ENCODE data around the gene IFT25. TPM values are rescaled to one million over a fixed set of nuclear protein-coding genes. Genes with fewer than 3 reads are reported as not detected.

Gene IFT25
- total RNA-seq, 1 donor from 2014 or later: 20.4 TPM

DNA sequence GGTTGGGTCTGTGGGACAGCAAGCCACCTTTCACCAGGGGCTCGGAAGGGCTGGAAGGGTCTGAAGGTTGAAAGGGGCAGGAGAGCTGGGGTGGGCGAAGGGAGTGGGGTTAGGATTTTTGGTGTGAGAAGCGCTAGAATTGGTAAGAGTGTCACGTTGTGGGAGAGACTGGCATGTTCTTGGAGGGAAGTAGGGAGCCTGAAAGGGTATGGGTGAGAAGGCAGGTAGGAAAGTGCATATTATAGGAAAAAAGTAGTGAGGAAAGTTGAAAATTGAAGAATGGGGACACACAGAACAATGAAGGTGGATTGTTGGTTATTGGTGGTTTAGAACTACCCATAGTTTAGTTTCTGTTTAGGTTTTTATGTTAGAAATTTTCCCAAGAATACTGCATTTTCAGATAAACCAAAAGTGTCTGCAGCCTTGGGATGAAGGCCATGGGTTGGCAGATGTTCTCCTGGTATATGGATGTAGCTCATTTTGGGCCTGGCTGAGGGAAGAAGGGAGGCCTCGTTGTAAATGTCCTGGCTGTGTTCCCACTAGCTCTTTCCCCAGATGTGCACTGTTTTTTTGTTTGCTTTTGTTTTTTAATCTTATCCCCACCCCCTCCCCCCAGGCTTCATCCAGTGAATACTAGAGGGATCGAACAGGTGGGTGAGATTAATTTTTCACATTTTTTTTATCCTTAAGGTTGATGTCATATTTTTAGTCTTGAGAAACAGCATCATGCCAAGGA, 1.8 kb upstream of the IFT25 start:
- Mint-ChIP-seq H3K4me3 (ENCODE audit: unreplicated experiment) (peak overlapping the region; percentile 93), H3K27me3 (ENCODE audit: low read depth) (no peaks in the 10 kb centered on the region), H3K36me3 (ENCODE audit: low read depth) (no peaks in the 10 kb centered on the region), H3K9me3 (ENCODE audit: low read depth) (no peaks in the 10 kb centered on the region), H3K4me1 (ENCODE audit: low read depth) (peaks cover 59% of the 10 kb centered on the region), H3K27ac (ENCODE audit: unreplicated experiment) (peak overlapping the region; percentile 85)
- DNase-seq (ENCODE audit: low spot score): no peak
- TF ChIP-seq, protein P1, sequence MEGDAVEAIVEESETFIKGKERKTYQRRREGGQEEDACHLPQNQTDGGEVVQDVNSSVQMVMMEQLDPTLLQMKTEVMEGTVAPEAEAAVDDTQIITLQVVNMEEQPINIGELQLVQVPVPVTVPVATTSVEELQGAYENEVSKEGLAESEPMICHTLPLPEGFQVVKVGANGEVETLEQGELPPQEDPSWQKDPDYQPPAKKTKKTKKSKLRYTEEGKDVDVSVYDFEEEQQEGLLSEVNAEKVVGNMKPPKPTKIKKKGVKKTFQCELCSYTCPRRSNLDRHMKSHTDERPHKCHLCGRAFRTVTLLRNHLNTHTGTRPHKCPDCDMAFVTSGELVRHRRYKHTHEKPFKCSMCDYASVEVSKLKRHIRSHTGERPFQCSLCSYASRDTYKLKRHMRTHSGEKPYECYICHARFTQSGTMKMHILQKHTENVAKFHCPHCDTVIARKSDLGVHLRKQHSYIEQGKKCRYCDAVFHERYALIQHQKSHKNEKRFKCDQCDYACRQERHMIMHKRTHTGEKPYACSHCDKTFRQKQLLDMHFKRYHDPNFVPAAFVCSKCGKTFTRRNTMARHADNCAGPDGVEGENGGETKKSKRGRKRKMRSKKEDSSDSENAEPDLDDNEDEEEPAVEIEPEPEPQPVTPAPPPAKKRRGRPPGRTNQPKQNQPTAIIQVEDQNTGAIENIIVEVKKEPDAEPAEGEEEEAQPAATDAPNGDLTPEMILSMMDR (IDR thresholded peaks at IDR 0.05): no peak

DNA sequence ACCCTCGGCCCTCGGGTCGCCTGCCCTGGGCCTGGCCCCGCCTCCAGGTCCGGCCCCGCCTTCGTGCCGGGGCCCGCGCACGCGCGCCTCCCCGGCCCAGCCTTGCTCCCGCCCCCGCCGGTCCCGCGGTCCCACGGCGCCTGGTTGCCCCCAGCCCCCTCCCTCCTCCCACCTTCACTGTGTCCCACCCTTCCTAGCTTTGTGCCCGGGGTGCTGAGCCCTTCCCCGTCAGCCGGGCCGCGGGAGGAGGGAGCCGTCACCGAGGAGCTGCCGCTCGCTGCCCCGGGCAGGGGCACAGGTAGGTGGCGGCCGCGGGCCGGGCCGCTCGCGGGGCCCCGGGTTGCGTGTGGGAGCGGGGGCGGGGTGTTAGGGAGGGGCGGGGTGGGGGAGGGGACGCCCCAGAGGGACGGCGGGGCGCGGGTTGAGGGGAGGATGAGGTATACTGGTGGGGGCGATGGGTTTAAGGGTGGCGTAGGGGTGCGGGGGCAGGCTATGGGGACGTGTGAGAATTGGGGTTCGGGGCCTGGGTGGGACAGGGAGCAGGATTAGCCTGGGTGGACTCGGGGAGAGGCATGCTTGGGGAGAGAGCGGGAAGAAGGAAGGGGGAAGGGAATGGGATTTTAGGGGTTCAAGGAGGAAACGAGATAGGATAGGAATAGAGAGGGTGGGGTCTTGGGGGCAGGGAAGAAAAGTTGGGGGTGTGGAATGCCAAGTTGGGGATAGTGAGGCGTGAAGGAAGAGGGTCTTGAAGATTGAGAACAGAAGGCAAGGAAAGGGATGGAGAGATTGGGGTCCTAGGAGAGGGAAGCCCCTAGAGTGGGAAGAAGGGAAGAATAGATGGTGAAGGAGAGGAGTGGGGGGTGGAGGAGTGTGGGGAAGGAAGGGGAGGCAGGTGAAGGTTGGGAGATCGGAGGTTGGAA, 1.0 kb upstream of the IFT25 start, which contains the start of gene LRRC42:
Gene LRRC42, plus strand, starts transcription at position 99 of the 920 bp plus-strand sequence. CDS start 5,650 bp downstream, outside the sequence.
- DNase-seq (ENCODE audit: low spot score): no peak
- H3K9me3 Mint-ChIP-seq (ENCODE audit: low read depth): no peaks in the 10 kb centered on the region
- TF ChIP-seq, protein P1 (IDR thresholded peaks at IDR 0.05): peak; percentile 63
- H3K4me1 Mint-ChIP-seq (ENCODE audit: low read depth): peaks cover 59% of the 10 kb centered on the region
- peak within 1 kb of the TSS; percentile 95 for H3K27ac Mint-ChIP-seq (ENCODE audit: unreplicated experiment)
- H3K4me3 Mint-ChIP-seq (ENCODE audit: unreplicated experiment): peak within 1 kb of the TSS; percentile 93
- H3K36me3 Mint-ChIP-seq (ENCODE audit: low read depth): no peaks in the 10 kb centered on the region
- H3K27me3 Mint-ChIP-seq (ENCODE audit: low read depth): no peaks in the 10 kb centered on the region

DNA sequence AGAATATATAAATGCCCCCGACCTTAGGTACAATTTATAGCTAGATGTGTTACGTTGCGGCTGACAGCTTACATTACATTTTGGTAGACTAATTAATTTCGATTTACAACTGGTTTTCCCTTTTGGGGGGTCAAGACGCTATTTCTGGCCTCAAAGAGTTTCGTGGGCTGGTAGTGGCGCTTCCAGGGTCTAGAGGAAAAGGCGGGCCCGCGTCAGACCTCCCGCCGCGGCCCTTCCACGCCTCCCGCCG, 391 bp downstream of the IFT25 start:
- TF ChIP-seq, protein P1 (IDR thresholded peaks at IDR 0.05): no peak
- Mint-ChIP-seq H3K4me1 (ENCODE audit: low read depth) (peaks cover 61% of the 10 kb centered on the region), H3K27me3 (ENCODE audit: low read depth) (no peaks in the 10 kb centered on the region), H3K36me3 (ENCODE audit: low read depth) (no peaks in the 10 kb centered on the region), H3K9me3 (ENCODE audit: low read depth) (no peaks in the 10 kb centered on the region), H3K4me3 (ENCODE audit: unreplicated experiment) (peak overlapping the region; percentile 93), H3K27ac (ENCODE audit: unreplicated experiment) (peak overlapping the region; percentile 95)
- no peak for DNase-seq (ENCODE audit: low spot score)

DNA sequence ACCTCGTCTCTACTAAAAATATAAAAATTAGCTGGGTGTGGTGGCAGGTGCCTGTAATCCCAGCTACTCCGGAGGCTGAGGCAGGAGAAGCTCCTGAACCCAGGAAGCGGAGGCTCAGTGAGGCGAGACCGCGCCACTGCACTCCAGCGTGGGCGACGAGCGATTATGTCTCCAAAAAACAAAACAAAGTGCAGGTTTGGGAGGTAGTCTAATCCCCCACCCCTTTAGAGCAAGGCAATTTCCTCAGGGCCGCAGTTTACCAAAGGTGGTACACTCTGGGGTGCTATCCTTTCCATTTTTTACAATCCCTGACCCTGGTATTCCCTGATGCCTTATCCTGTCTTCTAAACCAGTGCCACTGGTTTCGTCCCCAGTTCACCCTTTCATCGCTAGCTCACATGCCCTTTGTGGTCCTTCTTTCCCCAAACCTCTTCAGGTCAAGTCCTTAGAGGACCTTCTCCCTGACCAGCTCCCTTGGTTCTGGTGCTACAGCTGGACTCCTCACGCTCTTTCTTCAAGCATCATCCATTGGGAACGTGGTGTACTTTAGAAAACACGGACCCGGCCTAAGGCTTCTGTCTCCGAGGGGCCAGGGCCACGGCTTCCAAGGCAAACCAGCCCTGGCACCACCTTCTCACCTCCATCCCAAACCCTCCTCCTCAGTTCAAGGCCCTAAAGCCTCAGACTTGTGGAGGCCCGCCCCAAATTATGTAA, 873 bp downstream of the IFT25 start:
- DNase-seq (ENCODE audit: low spot score): no peak
- Mint-ChIP-seq H3K27me3 (ENCODE audit: low read depth) (no peaks in the 10 kb centered on the region), H3K27ac (ENCODE audit: unreplicated experiment) (peak overlapping the region; percentile 95), H3K9me3 (ENCODE audit: low read depth) (no peaks in the 10 kb centered on the region), H3K4me1 (ENCODE audit: low read depth) (peaks cover 57% of the 10 kb centered on the region), H3K4me3 (ENCODE audit: unreplicated experiment) (peak overlapping the region; percentile 93), H3K36me3 (ENCODE audit: low read depth) (no peaks in the 10 kb centered on the region)
- TF ChIP-seq, protein P1 (IDR thresholded peaks at IDR 0.05): no peak

DNA sequence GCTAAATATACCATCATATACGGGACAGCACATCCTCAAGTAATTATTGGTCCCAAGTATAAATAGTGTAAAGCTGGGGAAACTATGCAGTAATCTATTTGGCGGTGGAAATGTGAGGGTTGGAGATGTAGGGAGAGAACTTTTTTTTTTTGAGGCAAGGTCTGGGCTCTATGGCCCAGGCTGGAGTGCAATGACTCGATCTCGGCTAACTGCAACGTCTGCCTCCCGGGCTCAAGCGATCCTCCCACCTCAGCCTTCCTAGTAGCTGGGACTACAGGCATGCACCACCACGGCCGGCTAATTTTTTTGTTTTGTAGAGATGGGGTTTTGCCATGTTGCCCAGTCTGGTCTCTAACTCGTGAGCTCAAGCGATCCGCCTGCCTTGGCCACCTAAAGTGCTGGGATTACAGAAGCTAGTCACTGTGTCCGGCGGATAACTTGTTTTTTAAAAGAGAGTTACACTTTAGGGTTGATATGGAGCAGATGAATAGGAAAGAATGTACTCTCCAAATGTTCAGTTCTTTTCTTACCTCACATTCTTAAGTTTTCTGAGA, 1.9 kb downstream of the IFT25 start:
- no peak overlapping the region for H3K27ac Mint-ChIP-seq (ENCODE audit: unreplicated experiment)
- TF ChIP-seq, protein P1 (IDR thresholded peaks at IDR 0.05): no peak
- peak overlapping the region; percentile 25 for H3K4me3 Mint-ChIP-seq (ENCODE audit: unreplicated experiment)
- H3K36me3 Mint-ChIP-seq (ENCODE audit: low read depth): no peaks in the 10 kb centered on the region
- H3K9me3 Mint-ChIP-seq (ENCODE audit: low read depth): no peaks in the 10 kb centered on the region
- peaks cover 47% of the 10 kb centered on the region for H3K4me1 Mint-ChIP-seq (ENCODE audit: low read depth)
- no peaks in the 10 kb centered on the region for H3K27me3 Mint-ChIP-seq (ENCODE audit: low read depth)
- DNase-seq (ENCODE audit: low spot score): no peak
